Muscle of arm (tissue), 12 donors: ENCODE data around the gene ENTPD2. TPM values are rescaled to one million over a fixed set of nuclear protein-coding genes. Genes with fewer than 3 reads are reported as not detected.

ENCODE experiments used
- DNase-seq: peaks from one replicate; pipeline ENCODE4 v3.0.0-alpha.2; 2013
- polyA plus RNA-seq, 12 donors: library from polyadenylated mRNA; unstranded; fragments of 120-200 nt; gene quantifications; one replicate each; pipeline ENCODE4 v1.2.1, GENCODE V29; 2013; ENCODE audit not compliant: insufficient read length in 12 of 12

The ENTPD2 gene
- polyA plus RNA-seq, 12 donors, result 8.6 to 21.8 (median 12.8) TPM; not detected in 1

GRCh38 chr9:137082222-137082924 is 28.5 kb upstream of the ENTPD2 start:
- DNase-seq, result no peak

GRCh38 chr9:137080260-137081122 is 26.6 kb upstream of the ENTPD2 start:
- DNase-seq, result no peak

GRCh38 chr9:137079401-137079787 is 25.5 kb upstream of the ENTPD2 start:
- DNase-seq, result no peak

- no peak for DNase-seq
These were observed 25.0 kb upstream of the ENTPD2 start for GRCh38 chr9:137078701-137079400.

DNA sequence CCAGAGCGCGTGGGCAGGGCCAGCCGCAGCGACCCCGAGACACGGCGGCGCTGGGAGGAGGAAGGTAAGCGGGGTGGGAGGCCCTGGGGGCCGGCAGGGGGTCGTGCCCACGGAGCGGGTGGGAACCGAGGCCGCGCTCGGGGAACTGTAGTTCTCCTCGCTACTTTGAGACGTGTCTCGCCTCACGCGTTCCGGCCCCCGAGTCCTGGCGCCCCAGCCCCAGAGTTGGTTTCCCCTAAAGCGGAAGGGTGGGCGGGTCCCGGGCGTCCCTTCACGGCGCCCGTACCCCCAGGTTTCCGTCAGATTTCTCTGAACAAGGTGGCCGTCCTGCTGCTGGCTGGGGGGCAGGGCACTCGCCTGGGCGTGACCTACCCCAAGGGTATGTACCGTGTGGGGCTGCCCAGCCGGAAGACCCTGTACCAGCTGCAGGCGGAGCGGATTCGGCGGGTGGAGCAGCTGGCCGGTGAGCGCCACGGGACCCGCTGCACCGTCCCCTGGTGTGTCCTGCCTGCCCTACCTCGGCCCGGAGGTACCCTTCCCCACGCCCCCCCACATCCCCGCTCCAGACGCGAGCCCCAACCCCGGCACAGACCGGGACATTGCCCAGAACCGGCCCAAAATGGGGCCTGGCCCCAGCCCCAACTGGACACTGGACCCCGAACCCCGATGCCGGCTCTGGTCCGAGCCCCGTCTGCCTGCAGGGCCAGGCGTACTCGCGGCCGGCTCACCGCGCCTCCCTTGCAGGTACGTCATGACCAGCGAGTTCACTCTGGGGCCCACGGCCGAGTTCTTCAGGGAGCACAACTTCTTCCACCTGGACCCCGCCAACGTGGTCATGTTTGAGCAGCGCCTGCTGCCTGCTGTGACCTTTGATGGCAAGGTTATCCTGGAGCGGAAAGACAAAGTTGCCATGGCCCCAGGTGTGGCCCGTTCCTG is 24.2 kb upstream of the ENTPD2 start:
- DNase-seq, result no peak

DNA sequence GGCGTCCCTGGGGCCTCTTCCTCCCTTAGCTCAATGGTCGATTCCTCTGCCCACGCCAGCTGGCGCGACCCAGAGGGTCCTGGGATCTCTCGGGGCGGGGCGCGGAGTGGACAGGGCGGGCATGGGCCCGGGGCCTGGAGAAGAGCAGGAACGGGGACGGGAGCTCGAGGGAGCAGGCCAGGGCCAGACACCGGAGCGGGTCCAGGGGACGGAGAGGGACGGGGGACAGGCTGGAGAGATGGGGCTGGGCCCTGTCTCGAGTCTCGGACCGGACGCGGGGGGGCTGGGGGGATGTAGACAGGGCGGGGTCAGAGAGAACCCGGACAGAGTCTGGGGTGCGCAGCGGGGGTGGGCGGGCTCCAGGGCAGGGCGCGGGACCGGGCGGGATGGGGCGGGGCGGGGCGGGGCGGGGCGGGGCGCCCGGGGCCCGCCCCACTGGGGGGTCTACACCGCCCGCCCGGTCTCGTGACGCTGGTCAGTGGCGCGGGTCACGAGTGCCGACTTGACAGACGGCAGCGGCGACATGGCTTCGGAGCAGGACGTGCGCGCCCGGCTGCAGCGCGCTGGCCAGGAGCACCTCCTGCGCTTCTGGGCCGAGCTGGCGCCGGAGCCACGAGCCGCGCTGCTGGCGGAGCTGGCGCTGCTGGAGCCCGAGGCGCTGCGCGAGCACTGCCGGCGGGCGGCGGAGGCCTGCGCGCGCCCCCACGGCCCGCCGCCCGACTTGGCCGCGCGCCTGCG is 23.3 kb upstream of the ENTPD2 start, which contains the start of gene UAP1L1:
Gene UAP1L1, plus strand, starts transcription at position 508 of the 738 bp plus-strand sequence. Its CDS starts 16 bp downstream, at position 524.
- DNase-seq, result no peak

DNA sequence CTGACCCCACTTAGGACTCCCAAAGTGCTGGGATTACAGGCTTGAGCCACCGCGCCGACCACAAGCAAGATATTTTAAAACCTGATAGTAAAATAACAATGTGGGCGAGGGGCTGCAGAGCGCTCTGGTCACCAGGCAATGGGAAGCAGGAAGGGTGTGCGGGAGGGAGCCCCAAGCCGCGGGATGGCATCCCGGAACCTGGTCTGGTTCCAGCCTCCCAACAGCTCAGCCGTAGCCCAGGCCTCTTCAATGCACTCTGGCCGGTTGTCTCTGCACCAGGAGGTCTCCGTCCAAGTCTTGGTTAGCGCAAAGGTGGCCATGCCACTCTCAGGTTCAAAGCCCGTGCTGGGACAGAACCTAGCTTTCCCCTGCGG is 22.8 kb upstream of the ENTPD2 start:
- no peak for DNase-seq

DNA sequence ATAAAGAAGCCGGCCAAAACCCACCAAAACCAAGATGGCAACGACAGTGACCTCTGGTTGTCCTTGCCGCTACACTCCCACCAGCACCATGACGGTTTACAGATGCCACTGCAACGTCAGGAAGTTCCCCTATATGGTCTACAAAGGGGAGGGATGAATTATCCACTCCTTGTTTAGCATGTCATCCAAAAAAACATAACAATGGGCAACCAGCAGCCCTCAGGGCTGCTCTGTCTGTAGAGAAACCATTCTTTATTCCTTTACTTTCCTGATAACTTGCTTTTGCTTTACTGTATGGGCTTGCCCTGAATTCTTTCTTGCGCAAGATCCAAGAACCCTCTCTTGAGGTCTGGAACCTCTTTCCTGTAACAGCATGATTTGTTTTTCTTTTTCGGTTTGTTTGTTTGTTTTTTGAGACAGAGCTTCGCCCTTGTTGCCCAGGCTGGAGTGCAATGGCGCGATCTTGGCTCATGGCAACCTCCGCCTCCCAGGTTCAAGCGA is 21.5 kb upstream of the ENTPD2 start:
- DNase-seq, result no peak

- DNase-seq, result no peak
These were observed 20.9 kb upstream of the ENTPD2 start for GRCh38 chr9:137074657-137075274.

DNA sequence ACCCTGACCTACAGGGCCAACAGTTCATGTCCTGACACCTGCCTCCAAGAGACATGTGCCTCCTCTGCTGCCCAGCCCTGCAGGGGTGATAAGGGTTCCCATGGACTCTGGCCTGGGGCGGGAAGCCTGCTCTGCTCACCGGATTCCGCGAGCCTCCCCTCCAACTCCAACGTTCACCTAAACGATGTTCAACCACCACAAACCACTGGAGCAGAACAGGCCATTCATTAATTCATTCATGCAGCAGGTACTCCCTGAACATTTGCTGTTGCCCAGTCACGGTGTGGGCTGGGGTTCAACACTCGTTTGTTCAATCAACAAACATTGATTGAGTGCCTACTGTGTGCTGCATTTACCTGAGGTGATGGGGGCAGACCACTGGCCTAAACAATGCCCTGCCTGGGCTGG is 20.1 kb upstream of the ENTPD2 start:
- no peak for DNase-seq

- no peak for DNase-seq
These were observed 17.4 kb upstream of the ENTPD2 start for GRCh38 chr9:137071282-137071681.

DNA sequence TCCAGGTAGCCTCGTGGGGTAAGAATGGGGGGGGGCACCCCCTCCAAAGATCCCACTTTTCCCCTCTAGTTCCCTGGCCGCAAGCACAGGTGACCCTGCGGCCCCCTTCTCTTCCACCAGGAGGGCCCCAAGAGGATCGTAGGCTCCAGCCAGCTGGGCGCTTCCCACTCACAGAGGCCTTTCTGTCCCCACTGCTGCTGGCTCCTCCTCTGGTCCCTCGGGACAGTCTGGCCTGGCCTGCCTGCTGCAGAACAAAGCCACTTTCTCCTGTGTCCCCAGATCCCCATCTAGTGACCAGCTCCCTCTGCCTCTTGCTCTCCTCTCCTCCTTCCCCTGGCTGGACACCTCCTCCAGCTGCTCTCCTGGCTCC is 17.0 kb upstream of the ENTPD2 start:
- no peak for DNase-seq

DNA sequence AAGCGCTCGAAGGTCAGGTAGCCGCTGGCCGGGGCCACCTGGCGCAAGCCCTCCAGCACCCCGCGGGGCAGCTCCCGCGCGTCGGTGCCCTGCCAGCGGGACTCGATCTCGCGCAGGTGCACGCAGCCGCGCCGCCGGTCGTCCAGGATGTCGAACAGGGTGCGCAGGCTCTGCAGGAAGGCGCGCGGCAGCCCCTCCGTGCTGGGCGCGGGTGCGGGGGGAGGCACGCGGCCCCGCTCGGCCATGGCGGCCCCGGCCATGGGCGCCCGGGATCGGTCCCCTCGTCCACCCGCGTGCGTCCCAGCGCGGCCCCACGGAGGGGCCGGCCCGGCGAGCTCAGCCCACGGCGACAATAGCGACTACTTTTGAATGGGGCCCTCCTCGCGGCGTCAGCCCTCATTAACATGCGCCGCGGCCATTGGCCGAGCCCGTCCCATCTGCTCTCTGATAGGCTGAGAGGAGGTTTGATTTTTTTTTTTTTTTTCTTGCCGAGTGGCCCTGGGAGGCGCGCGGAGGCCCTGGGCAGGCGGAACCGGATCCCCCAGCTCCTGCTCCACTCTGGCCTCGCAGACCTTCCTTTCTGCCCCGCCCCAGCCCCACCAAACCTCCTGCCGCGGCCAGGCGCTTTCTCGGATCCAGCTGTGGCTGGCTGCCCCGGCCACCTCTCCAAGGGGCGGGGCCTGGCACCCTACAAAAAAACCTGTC is 16.5 kb upstream of the ENTPD2 start, which contains the start of gene SAPCD2:
Gene SAPCD2, minus strand, starts transcription at position 357 of the 705 bp plus-strand sequence. Its CDS starts 97 bp downstream, at position 260.
- peak; percentile 84 for DNase-seq

DNA sequence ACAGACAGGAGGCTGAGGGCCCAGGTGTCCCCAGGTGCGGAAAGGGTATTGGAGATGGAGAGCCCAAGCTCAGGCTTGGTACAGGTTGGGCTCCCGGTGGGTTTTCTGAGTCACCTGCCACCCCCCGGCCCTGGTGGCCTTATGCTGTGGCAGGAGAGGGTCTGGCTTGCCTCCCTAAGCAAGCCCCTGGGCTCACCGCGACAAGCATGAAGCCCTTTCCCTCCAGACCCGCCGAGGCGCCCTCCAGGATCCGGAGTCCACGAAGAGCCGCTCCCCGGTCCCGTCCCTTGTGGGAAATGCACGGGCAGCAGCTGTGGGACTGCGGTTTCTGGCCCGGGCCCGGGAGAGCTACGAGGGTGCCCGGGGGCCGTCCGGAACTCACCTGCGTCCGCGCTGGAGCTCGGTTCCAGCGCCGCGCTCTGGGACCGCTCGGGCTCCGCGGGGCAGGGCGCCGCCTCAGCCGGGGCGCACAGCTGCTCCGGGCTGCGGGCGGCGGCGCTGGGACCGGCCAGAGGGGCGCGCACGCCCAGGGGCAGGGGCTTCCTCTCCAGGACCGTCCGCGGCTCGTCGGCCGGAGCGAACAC is 15.7 kb upstream of the ENTPD2 start:
- DNase-seq, result no peak

- DNase-seq, result no peak
These were observed 15.0 kb upstream of the ENTPD2 start for GRCh38 chr9:137068539-137069507.

DNA sequence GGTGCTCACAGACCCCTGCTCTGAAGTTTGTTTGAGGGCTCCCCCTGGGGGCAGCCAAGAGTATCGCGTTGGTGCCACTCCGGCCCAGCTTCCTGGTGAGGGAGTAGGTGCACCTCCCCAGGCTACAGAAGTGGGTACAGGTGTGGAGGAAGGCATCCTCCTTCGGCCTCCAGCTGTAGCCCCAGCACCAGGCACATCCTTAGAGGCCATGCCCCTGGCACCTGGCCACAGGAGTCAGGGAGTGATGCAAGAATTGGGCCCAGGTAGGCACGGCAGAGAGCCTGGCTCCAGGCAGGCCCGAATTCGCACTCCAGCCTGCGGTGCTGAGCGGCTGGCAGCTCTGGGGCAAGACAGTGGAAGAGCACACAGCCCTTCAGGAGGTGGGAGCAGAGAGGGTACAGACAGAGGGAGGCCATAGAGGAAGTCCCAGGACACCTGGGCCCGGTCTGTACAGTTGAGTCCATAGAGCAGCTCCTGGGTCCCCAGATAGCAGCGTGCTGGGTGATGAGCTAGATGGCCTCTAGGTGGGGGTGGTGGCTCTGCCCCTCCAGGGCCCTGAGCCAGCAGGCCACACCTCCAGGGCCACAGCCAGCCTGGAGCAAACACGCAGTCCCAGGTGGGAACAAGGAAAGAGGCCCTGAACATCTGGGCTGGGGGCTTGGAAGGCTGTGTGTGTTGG is 14.1 kb upstream of the ENTPD2 start:
- DNase-seq, result peak; percentile 76
